MM.1S (cell line): ENCODE data around the gene PCNT.

Experiments
- DNase-seq: peaks from one replicate; pipeline ENCODE4 v3.0.0-alpha.2; 2015
- H2AFZ ChIP-seq: fragments of 300-600 bp; sonication (generic); 2 replicates; pipeline ENCODE4 v1.6.0; 2016; ENCODE audit warnings: antibody characterized with exemption, low read length
- H3F3A ChIP-seq: fragments of 300-600 bp; sonication (generic); 2 replicates; pipeline ENCODE4 v1.6.1; 2016; ENCODE audit warnings: mild to moderate bottlenecking, antibody characterized with exemption, low read length, moderate library complexity, mixed read lengths; ENCODE audit not compliant: insufficient read depth
- H3K27ac ChIP-seq: fragments of 300-600 bp; sonication (generic); 2 replicates; pipeline ENCODE4 v1.5.1; 2016; ENCODE audit warnings: mild to moderate bottlenecking, low read length
- H3K27me3 ChIP-seq: fragments of 300-600 bp; sonication (generic); replicated peaks from 2 replicates; pipeline ENCODE4 v1.6.0; 2016; ENCODE audit warnings: low read length; ENCODE audit not compliant: insufficient read depth
- H3K36me3 ChIP-seq: fragments of 300-600 bp; sonication (generic); replicated peaks from 2 replicates; pipeline ENCODE4 v1.6.1; 2016; ENCODE audit warnings: mild to moderate bottlenecking, low read length, mixed read lengths; ENCODE audit not compliant: insufficient read depth
- H3K4me1 ChIP-seq: fragments of 300-600 bp; sonication (generic); 2 replicates; pipeline ENCODE4 v1.6.1; 2016; ENCODE audit warnings: low read length, mixed read lengths
- H3K4me2 ChIP-seq: fragments of 300-600 bp; sonication (generic); 2 replicates; pipeline ENCODE4 v1.6.0; 2016; ENCODE audit warnings: low read depth, low read length
- H3K4me3 ChIP-seq: fragments of 300-600 bp; sonication (generic); 2 replicates; pipeline ENCODE4 v1.5.1; 2016; ENCODE audit warnings: low read length, mixed read lengths
- H3K79me2 ChIP-seq: fragments of 300-600 bp; sonication (generic); 2 replicates; pipeline ENCODE4 v1.6.1; 2016; ENCODE audit warnings: mixed run types, low read length, mixed read lengths
- H3K9ac ChIP-seq: fragments of 300-600 bp; sonication (generic); 2 replicates; pipeline ENCODE4 v1.6.1; 2016; ENCODE audit warnings: low read length, mixed read lengths
- H3K9me2 ChIP-seq: fragments of 300-600 bp; sonication (generic); replicated peaks from 2 replicates; pipeline ENCODE4 v1.6.1; 2016; ENCODE audit warnings: mild to moderate bottlenecking, low read length, mixed read lengths; ENCODE audit not compliant: insufficient read depth
- H3K9me3 ChIP-seq: fragments of 300-600 bp; sonication (generic); replicated peaks from 2 replicates; pipeline ENCODE4 v1.6.1; 2016; ENCODE audit warnings: mild to moderate bottlenecking, low read length, mixed read lengths; ENCODE audit not compliant: insufficient read depth
- H4K20me1 ChIP-seq: fragments of 300-600 bp; sonication (generic); 2 replicates; pipeline ENCODE4 v1.6.1; 2016; ENCODE audit warnings: mild to moderate bottlenecking, low read length, moderate library complexity, mixed read lengths; ENCODE audit not compliant: insufficient read depth
- EZH2 ChIP-seq: fragments of 300-600 bp; sonication (generic); optimal IDR thresholded peaks from 2 replicates; pipeline ENCODE3; 2017; ENCODE audit warnings: low read depth, mild to moderate bottlenecking, antibody characterized with exemption, low read length, mixed read lengths
- EZH2phosphoT487 ChIP-seq: fragments of 300-600 bp; sonication (generic); IDR thresholded peaks from 2 replicates; pipeline ENCODE4 v1.6.1; 2018; ENCODE audit warnings: antibody characterized with exemption, low read length
- TF ChIP-seq, protein P1 (sequence below): fragments of 300-600 bp; sonication (generic); IDR thresholded peaks from 2 replicates; pipeline ENCODE4 v1.5.1; 2016; ENCODE audit warnings: antibody characterized with exemption, low read length, mixed read lengths

PCNT gene

DNA sequence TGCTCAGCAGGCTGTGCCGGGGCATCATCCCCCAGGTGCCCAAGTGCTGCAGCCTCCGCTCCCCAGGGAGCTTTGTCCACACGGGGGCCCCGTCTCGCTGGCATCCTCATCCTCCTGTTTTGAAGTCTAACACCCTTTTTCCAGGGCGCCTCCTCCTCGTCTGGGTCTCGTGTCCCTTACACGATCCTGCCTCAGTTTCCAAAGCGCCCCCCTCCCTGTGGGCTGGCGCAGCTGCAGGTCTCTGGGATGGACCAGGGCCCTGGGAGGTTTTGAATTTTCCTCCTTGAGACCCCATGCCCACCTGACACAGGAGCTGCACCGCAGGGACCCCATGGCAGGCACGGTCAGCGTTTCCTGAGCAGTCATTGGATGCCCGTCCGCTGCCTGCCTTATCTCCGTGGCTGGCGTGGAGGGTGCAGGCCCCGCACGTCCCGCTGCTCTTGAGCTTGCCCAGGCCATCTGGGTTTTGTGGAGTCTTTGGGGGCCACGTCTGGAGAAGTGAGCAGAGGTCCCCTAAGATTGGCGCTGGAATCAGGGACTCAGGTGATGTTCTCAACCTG is 97.3 kb downstream of the PCNT start:
- Histone ChIP-seq H3K79me2 (no peaks in the 10 kb centered on the region), H3K9ac (no peak overlapping the region), H2AFZ (no peak overlapping the region), H3K36me3 (no peaks in the 10 kb centered on the region), H3K27me3 (no peaks in the 10 kb centered on the region), H3F3A (no peaks in the 10 kb centered on the region), H3K9me3 (no peaks in the 10 kb centered on the region), H3K27ac (no peak overlapping the region), H3K9me2 (no peaks in the 10 kb centered on the region), H3K4me2 (no peak overlapping the region), H3K4me1 (no peaks in the 10 kb centered on the region), H4K20me1 (no peaks in the 10 kb centered on the region), H3K4me3 (no peak overlapping the region)
- TF ChIP-seq, protein P1, sequence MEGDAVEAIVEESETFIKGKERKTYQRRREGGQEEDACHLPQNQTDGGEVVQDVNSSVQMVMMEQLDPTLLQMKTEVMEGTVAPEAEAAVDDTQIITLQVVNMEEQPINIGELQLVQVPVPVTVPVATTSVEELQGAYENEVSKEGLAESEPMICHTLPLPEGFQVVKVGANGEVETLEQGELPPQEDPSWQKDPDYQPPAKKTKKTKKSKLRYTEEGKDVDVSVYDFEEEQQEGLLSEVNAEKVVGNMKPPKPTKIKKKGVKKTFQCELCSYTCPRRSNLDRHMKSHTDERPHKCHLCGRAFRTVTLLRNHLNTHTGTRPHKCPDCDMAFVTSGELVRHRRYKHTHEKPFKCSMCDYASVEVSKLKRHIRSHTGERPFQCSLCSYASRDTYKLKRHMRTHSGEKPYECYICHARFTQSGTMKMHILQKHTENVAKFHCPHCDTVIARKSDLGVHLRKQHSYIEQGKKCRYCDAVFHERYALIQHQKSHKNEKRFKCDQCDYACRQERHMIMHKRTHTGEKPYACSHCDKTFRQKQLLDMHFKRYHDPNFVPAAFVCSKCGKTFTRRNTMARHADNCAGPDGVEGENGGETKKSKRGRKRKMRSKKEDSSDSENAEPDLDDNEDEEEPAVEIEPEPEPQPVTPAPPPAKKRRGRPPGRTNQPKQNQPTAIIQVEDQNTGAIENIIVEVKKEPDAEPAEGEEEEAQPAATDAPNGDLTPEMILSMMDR = no peak
- no peak for TF ChIP-seq EZH2
- TF ChIP-seq EZH2phosphoT487 = no peak
- no peak for DNase-seq

DNA sequence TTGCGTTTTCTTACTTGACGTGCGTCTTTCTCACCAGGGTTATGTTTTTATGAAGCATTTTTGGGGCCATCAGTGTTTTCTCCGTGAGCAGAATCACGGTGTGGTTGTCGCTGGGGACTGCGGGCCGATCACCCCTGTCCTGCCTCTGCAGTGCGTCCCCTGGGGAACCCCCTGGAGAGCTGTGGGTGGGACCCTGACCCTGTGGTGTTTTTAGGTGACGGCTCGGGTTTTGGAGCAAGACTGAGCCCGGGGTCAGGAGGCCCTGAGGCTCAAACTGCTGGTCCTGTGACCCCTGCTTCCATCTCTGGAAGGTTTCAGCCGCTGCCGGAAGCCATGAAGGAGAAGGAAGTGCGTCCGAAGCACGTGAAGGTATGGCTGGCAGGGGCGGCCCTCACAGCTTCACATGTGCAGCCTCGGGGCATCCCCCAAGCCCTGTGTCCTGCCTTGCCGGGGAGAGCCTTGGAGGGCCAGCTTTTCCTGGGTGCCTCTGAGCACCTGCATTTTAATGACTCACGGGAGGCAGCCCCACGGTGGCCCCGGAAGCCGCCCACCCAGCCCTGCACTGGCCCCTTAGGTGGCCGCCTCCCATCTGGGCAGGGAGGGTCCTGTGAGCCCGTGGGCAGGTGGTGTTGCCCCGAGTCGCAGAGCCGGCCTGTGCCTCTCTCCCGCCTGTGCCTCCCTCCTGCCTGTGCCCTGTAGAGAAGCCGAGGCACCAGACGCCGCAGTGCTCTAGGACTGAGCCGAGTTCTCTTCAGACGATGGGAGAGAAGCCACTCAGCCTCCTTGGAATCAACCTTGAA is 98.0 kb downstream of the PCNT start:
- no peaks in the 10 kb centered on the region for H3F3A ChIP-seq
- H4K20me1 ChIP-seq = no peaks in the 10 kb centered on the region
- no peaks in the 10 kb centered on the region for H3K27me3 ChIP-seq
- no peaks in the 10 kb centered on the region for H3K79me2 ChIP-seq
- H3K4me1 ChIP-seq = no peaks in the 10 kb centered on the region
- no peak for DNase-seq
- no peak overlapping the region for H3K4me2 ChIP-seq
- TF ChIP-seq, protein P1 = no peak
- TF ChIP-seq EZH2 (no peak), EZH2phosphoT487 (no peak)
- H3K9me3 ChIP-seq = no peaks in the 10 kb centered on the region
- H3K4me3 ChIP-seq = no peak overlapping the region
- no peaks in the 10 kb centered on the region for H3K36me3 ChIP-seq
- no peak overlapping the region for H3K9ac ChIP-seq
- no peak overlapping the region for H3K27ac ChIP-seq
- H2AFZ ChIP-seq = no peak overlapping the region
- H3K9me2 ChIP-seq = no peaks in the 10 kb centered on the region

DNA sequence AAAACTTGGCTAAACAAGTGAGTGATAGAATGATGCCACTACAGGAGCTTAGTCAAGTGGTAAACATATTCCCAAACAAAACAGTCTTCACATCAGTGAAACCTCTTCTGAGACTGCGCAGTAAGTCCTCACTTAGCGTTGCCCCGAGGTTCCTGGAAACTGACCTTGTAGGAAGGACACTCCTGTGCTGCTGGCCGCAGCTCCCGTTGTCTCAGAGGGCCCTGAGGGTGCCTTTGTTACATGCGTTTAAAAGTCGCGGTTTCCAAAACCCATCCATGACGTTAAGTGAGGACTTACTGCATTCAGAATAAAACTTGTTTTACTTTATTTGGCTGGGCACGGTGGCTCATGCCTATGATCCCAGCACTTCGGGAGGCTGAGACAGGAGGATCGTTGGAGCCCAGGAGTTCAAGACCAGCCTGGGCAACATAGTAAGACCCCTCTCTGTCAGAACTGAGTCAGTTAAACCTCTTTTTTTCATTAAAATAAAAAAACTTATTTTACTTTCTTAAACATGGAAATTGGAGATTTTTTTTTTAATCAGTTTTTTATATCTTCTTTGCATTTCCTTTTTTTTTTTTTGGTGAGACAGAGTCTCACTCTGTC is 98.8 kb downstream of the PCNT start:
- no peaks in the 10 kb centered on the region for H3K27me3 ChIP-seq

More for the DNA sequence above, 98.8 kb downstream of the PCNT start:
- H3K36me3 ChIP-seq = no peaks in the 10 kb centered on the region
- no peaks in the 10 kb centered on the region for H3F3A ChIP-seq
- no peak for DNase-seq
- no peak overlapping the region for H3K4me2 ChIP-seq
- H3K9me2 ChIP-seq = no peaks in the 10 kb centered on the region
- no peaks in the 10 kb centered on the region for H4K20me1 ChIP-seq
- H3K4me3 ChIP-seq = no peak overlapping the region
- H3K4me1 ChIP-seq = no peaks in the 10 kb centered on the region
- H2AFZ ChIP-seq = no peak overlapping the region
- TF ChIP-seq, protein P1 = no peak
- TF ChIP-seq EZH2 (no peak), EZH2phosphoT487 (no peak)
- no peaks in the 10 kb centered on the region for H3K9me3 ChIP-seq
- H3K27ac ChIP-seq = no peak overlapping the region
- H3K9ac ChIP-seq = no peak overlapping the region
- H3K79me2 ChIP-seq = no peaks in the 10 kb centered on the region
